Measurements from ENCODE around the gene EYS. TPM values are rescaled to one million over a fixed set of nuclear protein-coding genes. Genes with fewer than 3 reads are reported as not detected.

The EYS gene
- total and polyA plus RNA-seq, 8 donors, result 0.03 to 0.25 (median 0.13) TPM

- ATAC-seq, result no peak
- 51 to 64% methylated on average over 3 of the region's 3 CpGs for WGBS, 2 donors
- no peaks in the 10 kb centered on the region for H3K36me3 ChIP-seq
- peaks cover 0 to 4% (median 0%) of the 10 kb centered on the region in 4 donors for H3K9me3 ChIP-seq
- no peaks in the 10 kb centered on the region for H3K27me3 ChIP-seq
- TF ChIP-seq, protein P1, sequence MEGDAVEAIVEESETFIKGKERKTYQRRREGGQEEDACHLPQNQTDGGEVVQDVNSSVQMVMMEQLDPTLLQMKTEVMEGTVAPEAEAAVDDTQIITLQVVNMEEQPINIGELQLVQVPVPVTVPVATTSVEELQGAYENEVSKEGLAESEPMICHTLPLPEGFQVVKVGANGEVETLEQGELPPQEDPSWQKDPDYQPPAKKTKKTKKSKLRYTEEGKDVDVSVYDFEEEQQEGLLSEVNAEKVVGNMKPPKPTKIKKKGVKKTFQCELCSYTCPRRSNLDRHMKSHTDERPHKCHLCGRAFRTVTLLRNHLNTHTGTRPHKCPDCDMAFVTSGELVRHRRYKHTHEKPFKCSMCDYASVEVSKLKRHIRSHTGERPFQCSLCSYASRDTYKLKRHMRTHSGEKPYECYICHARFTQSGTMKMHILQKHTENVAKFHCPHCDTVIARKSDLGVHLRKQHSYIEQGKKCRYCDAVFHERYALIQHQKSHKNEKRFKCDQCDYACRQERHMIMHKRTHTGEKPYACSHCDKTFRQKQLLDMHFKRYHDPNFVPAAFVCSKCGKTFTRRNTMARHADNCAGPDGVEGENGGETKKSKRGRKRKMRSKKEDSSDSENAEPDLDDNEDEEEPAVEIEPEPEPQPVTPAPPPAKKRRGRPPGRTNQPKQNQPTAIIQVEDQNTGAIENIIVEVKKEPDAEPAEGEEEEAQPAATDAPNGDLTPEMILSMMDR (IDR thresholded peaks at IDR 0.05), result no peak
- FAIRE-seq, result no peak
- no peaks in the 10 kb centered on the region for H3K4me1 ChIP-seq
- no peak overlapping the region for H3K4me3 ChIP-seq
- intact Hi-C loops (cut with DNase I), result no loop called here
- DNase-seq, result no peak
- H3K27ac ChIP-seq, result no peak overlapping the region
These were observed 1220.3 kb downstream of the EYS start for GRCh38 chr6:64486578-64487351.

GRCh38 chr6:64483956-64484499 lies 1223.0 kb downstream of the EYS start:
- FAIRE-seq (no peak), ATAC-seq (no peak), DNase-seq (no peak)
- H3K4me3 ChIP-seq, result no peak overlapping the region
- H3K27ac ChIP-seq, result no peak overlapping the region
- TF ChIP-seq, protein P1 (IDR thresholded peaks at IDR 0.05), result no peak
- H3K36me3 ChIP-seq, result no peaks in the 10 kb centered on the region
- peaks cover 0 to 4% (median 0%) of the 10 kb centered on the region in 4 donors for H3K9me3 ChIP-seq
- intact Hi-C loops (cut with DNase I), result no loop called here
- WGBS, 2 donors, result 64 to 69% methylated on average over 2 of the region's 2 CpGs
- no peaks in the 10 kb centered on the region for H3K27me3 ChIP-seq
- no peaks in the 10 kb centered on the region for H3K4me1 ChIP-seq

DNA sequence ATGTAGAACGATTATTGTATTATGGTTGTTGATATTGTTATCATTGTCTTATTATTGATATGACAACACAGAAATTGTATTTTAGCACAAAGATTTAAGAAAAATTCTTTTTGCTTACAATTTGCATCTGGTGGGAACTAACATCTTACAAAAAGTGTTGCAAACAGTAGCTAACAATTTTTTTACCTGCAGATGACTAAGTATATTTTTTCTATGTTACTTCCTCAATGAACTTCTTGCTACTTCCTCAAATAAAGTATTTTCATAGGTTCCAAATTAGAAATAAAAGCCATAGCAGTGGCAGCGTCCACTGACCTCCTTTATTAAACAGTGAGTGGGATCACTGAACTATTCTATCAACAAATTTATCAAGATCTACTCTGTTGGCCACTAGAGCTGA lies 1224.4 kb downstream of the EYS start:
- no peaks in the 10 kb centered on the region for H3K4me1 ChIP-seq
- FAIRE-seq (no peak), ATAC-seq (no peak), DNase-seq (no peak)
- no peak overlapping the region for H3K4me3 ChIP-seq
- WGBS, 2 donors, result 48 to 51% methylated on average over 2 of the region's 2 CpGs
- H3K9me3 ChIP-seq, result no peaks in the 10 kb centered on the region
- intact Hi-C loops (cut with DNase I), result no loop called here
- no peak overlapping the region for H3K27ac ChIP-seq
- H3K36me3 ChIP-seq, result no peaks in the 10 kb centered on the region
- no peaks in the 10 kb centered on the region for H3K27me3 ChIP-seq
- TF ChIP-seq, protein P1 (IDR thresholded peaks at IDR 0.05), result no peak

GRCh38 chr6:64479134-64479533 lies 1227.9 kb downstream of the EYS start:
- H3K27ac ChIP-seq, result no peak overlapping the region
- no peaks in the 10 kb centered on the region for H3K4me1 ChIP-seq
- no peak overlapping the region for H3K4me3 ChIP-seq
- no peaks in the 10 kb centered on the region for H3K36me3 ChIP-seq
- WGBS, 2 donors, result 71 to 89% methylated on average over 1 of the region's 1 CpG
- DNase-seq, result no peak
- intact Hi-C loops (cut with DNase I), result no loop called here
- H3K27me3 ChIP-seq, result no peaks in the 10 kb centered on the region
- no peak for FAIRE-seq
- no peaks in the 10 kb centered on the region for H3K9me3 ChIP-seq
- TF ChIP-seq, protein P1 (IDR thresholded peaks at IDR 0.05), result no peak
- no peak for ATAC-seq

DNA sequence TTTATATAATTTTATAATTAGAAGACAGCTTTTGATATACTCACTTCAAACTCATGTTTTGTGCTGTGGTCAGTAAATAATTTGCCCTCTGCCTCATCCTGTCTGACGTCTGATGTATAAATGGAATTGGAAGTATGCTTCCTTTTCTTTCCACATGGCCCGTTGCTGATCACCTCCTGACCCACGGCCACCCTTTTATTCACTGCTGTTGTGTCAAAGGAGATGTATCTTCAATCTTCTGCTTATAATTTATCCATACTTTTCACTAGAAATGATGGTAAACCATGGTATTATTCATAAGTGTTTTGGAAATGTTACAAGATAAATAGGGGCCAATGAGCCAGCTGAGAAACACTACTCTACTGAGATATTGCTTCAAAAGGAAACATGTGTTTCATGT lies 1229.6 kb downstream of the EYS start:
- WGBS, 2 donors, result 33 to 51% methylated on average over 3 of the region's 3 CpGs
- Histone ChIP-seq H3K27me3 (no peaks in the 10 kb centered on the region), H3K36me3 (no peaks in the 10 kb centered on the region), H3K4me1 (no peaks in the 10 kb centered on the region), H3K4me3 (no peak overlapping the region), H3K9me3 (no peaks in the 10 kb centered on the region), H3K27ac (no peak overlapping the region)
- intact Hi-C loops (cut with DNase I), result no loop called here
- DNase-seq (no peak), ATAC-seq (no peak), FAIRE-seq (no peak)
- TF ChIP-seq, protein P1 (IDR thresholded peaks at IDR 0.05), result no peak
